Stimulated activated CD4-positive, alpha-beta T cell treated with anti-CD3 and anti-CD28 coated beads, Interleukin-4, amount 100 ng/mL, for 48 hours (primary cell): ENCODE measurements around the gene SIRPB1.
"Not testable (repeated sequence)": the region's sequence is repeated elsewhere in the genome, so short reads cannot be mapped to it uniquely, and the experiment has no call there.

ENCODE experiments used
- DNase-seq, 2 donors: peaks; one replicate each; pipeline ENCODE4 v3.0.0-alpha.2; 2020; ENCODE audit warnings: low read depth in 2 of 2

Gene SIRPB1

DNA sequence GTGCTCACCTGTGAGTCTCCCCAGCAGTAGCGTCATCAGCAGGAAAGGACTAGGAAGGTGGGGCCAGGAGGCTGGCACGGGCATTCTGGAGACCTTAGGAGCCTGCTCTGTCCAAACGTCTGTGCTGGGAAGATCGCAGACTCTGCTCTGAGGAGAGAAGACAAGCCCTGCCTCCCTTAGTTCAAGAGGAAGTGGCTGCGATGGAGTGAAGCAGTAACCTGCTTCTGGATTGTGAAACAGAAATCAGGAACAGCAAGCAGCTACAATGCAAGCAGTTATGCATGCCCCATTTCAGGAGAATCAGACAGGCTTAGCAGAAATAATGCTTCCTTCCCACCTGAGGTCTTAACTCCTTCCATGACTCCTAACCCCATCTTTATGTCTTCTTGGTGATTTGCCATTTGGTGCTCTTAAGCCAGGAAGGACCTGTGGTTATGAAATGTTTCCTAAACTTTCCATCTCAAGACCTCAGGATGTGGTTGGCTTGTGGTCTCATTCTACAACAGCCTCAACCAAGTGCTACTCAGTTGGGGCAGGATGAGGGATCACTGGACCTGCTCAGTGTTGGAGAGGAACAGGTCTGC lies at the start of gene SIRPB1:
Gene SIRPB1 (minus strand): TSS at position 149 of the 584 bp plus-strand sequence. CDS start 65 bp downstream, at position 84.
- no peak for DNase-seq

DNA sequence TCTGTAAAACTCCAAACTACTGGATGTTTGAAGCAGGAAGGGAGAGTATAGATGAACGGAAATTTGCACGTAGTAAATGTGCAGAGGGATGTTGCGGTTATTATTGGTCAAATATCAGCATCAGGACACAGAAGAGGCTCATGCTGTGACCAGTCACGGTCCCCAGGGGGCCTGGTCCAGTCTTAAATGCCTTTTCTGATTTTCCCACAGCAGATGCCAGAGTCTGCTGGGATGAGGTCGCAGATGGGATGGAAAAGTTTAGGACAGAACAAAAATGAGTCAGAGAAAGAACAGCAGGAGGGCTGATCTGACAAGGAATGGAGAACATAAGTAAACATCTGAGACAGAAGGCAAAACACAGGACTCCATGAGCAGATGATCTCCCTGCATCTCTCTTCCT lies 49.5 kb upstream of the SIRPB1 start:
- DNase-seq, result no peak

DNA sequence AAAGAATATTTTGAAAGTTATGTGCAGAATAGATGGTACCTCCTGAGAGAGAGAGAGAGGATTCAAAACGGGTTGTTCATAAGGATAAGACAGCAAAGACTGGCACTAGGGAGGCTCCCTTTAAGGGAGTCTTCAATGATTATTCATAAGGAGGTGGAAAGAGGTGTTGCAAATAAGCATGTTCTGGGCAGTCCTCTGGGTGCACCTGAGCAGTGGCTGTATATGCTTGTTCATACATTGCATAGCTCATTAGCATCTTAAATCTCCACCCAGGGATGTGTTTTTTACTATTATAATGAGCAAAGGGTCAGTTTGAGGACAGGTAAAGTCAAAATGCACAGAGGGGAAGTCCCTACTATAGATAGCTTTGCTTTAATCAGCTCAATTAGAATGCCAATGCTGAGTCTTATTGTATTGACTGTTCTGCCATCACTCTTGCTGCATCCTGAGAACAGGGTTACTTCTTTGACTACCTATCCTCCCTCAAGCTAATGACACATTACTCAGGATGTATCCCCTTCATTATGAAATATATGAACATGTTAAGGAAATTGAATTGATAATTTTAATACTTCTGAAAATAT lies 47.8 kb upstream of the SIRPB1 start:
- DNase-seq, result no peak

DNA sequence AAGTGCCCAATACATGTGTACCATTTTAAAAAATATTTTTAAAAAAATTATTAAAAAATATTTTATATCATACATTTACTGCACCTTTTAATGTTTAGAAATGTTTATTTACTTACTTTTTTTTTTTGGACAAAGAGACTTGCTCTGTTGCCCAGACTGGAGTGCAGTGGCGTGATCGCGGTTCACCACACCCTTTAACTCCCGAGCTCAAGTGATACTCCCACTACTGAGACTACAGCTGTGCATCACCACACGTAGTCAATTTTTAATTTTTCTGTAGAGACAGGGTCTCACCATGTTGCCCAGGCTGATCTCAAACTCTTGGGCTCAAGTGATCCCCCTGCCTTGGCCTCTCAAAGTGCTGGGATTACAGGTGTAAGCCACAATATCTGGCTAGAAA lies 47.0 kb upstream of the SIRPB1 start:
- no peak for DNase-seq

- DNase-seq, result no peak
These were observed 45.5 kb upstream of the SIRPB1 start for GRCh38 chr20:1665345-1665744.

DNA sequence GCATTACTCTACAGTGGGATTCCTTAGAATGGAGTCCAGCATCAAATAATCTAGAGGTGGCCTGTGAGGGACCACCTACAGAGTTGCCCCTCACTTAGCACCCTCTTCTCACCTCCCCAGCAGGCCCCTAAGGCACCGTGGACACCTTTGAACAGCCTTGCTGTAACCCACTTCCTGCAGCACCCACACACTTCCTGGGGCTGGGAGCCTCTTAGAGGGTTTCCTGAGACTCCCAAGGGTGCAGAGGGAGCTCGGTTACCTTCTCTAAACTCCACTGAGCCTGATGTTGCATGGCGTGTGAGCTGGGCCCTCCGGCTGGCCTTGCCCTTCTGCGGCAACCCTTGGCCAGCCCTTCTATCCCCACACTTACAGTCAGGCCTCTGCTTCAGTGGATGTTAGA lies 45.1 kb upstream of the SIRPB1 start:
- peak; percentile 45 to 50 for DNase-seq

DNA sequence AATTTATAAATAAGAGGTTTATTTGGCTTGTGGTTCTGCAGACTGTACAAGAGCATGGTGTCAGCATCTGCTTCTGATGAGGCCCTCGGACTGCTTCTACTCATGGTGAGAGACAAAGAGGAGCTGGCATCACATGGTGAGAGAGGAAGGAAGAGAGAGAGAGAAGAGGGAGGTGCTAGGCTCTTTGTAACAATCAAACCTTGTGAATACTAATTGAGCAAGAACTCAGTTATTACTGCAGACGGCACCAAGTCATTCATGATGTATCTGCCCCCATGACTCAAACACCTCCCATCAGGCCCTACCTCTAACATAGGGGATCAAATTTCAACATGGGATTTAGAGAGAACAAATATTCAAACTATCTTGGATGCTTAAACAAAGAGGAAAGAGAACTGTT lies 44.1 kb upstream of the SIRPB1 start:
- no peak for DNase-seq

GRCh38 chr20:1661542-1662299 lies 41.9 kb upstream of the SIRPB1 start:
- no peak for DNase-seq

DNA sequence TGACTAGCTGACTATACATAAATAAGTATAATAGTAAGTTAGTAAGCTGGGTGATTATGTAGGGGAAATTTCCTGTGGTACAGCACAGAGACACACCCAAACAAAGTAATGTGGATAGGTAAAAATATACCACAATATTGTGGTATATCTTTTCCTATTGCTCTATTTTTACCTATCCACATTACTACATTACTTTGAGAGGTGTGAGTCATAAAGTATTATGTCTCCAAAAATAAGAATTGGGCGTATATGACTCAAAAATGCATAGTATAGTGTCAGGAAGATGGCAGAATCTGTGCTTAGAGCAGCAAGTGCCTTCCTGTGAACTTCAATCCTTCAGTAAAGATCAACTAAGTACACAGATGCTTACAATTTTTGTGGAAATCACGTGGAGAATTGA lies 40.4 kb upstream of the SIRPB1 start:
- no peak for DNase-seq

- no peak for DNase-seq
These were observed 37.9 kb upstream of the SIRPB1 start, which contains the start of gene SIRPG for GRCh38 chr20:1657556-1658334. Gene SIRPG, minus strand, starts transcription at chr20:1657779. Its CDS starts 65 bp downstream, at chr20:1657714.

DNA sequence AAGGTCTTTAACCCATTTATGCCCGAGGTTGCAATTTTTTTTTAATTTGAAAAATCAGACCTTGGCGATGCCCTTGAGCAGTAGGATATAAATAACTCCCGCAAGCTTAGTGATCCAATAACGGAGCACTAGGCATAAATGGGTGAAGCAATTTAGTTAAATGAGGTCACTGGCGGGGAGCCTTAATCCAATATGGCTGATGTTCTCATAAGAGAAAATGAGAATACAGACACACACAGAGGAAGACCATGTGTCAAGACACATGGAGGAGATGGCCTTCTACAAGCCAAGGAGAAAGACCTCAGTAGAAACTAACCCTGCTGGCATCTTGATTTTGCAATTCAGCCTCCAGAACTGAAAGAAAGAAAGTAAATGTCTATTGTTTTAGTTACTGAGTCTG lies 37.0 kb upstream of the SIRPB1 start:
- no peak for DNase-seq

GRCh38 chr20:1654996-1655395 lies 35.2 kb upstream of the SIRPB1 start:
- no peak for DNase-seq

DNA sequence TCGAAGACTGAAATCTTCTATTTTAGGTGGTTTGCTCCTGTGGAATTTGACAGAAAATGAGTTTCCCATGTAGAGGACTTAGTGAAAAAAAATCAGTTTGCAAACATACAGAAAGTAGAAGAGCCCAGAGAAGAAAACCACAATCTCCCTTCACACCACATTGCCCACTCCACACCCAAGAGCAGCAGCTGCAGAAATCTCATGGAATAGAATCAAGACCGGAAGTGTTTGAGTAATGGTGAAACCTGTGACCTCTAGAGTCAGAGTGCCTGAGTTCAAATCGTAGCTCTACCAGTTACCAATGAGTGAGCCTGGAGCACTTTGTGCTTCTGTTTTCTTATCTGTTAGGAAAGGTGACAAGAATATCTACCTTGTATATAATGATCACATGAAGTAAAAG lies 33.2 kb upstream of the SIRPB1 start:
- no peak for DNase-seq

GRCh38 chr20:1652104-1652503 lies 32.3 kb upstream of the SIRPB1 start:
- no peak for DNase-seq

GRCh38 chr20:1651268-1652058 lies 31.7 kb upstream of the SIRPB1 start:
- no peak for DNase-seq

- DNase-seq, result no peak
These were observed 28.3 kb upstream of the SIRPB1 start for GRCh38 chr20:1648101-1648500.

GRCh38 chr20:1646975-1647431 lies 27.2 kb upstream of the SIRPB1 start:
- no peak for DNase-seq

- DNase-seq, result no peak
These were observed 24.5 kb upstream of the SIRPB1 start for GRCh38 chr20:1644101-1644962.

DNA sequence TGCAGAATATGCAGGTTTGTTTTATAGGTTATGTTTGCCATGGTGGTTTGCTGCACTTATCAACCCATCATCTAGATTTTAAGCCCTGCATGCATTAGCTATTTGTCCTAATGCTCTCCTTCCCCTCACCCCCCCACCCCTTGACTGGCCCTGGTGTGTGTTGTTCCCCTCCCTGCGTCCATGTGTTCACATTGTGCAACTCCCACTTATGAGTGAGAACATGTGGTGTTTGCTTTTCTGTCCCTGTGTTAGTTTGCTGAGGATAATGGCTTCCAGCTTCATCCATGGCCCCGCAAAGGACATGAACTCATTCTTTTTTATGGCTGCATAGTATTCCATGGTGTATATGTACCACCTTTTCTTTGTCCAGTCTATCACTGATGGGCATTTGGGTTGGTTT lies 18.8 kb upstream of the SIRPB1 start:
- not testable (repeated sequence) for DNase-seq

DNA sequence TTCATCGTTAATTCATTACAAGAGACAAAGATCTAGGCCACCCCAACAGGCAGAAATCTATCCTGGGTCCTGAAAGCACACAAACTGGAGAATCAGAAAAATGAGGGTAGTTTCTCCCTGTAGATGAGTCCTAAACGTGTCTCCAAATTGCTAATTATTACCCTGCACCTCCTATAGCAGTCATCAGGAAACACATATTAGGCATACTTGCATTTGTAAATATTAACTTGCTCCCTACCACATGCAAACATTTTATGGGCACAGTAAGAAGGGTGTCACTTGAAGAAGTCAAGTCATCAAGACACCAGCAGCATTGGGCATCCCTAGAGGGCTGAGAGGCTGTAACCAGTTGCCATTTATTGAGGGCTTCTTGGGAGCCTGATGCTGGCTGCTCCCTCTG lies 17.9 kb upstream of the SIRPB1 start:
- DNase-seq, result no peak
